Stomach (tissue), 9 donors: ENCODE results near the gene CLCA1. TPM values are rescaled to one million over a fixed set of nuclear protein-coding genes. Genes with fewer than 3 reads are reported as not detected.

Experiments used
- DNase-seq, 2 donors: peaks; one replicate each; pipeline versions ENCODE4 v3.0.0 to v3.0.0-alpha.2; 2013 to 2019
- H3K27ac ChIP-seq, 5 donors: fragments of 200-600 bp in 4 of 5; sonication (generic) in 4 of 5; one replicate each; pipeline ENCODE4 v1.5.1; 2013 to 2019; ENCODE audit warnings: mild to moderate bottlenecking in 1 of 5, moderate library complexity in 1 of 5
- H3K27me3 ChIP-seq, 3 donors: fragments of 200-600 bp; sonication (generic); one replicate each; pipeline ENCODE4 v1.5.1; 2017 to 2019; ENCODE audit warnings: mixed run types in 1 of 3
- H3K36me3 ChIP-seq, 4 donors: fragments of 200-600 bp; sonication (generic); 1 replicate in 3 of 4; 2 replicates in 1 of 4; pipeline ENCODE4 v1.5.1; 2016 to 2019
- H3K4me1 ChIP-seq, 4 donors: fragments of 200-600 bp; sonication (generic); one replicate each; pipeline ENCODE4 v1.5.1; 2016 to 2019
- H3K4me3 ChIP-seq, 4 donors: fragments of 200-600 bp; sonication (generic) in 3 of 4; one replicate each; pipeline ENCODE4 v1.5.1; 2016 to 2019; ENCODE audit warnings: mild to moderate bottlenecking in 1 of 4
- H3K9me3 ChIP-seq, 4 donors: fragments of 200-600 bp; sonication (generic); one replicate each; pipeline ENCODE4 v1.5.1; 2016 to 2019
- EP300 ChIP-seq: sonication (generic); formaldehyde crosslinking; IDR thresholded peaks from one replicate; pipeline ENCODE4 v1.6.1; 2017; ENCODE audit warnings: antibody characterized with exemption
- POLR2A ChIP-seq, 4 donors: fragments of 450-650 bp; IDR thresholded peaks; one replicate each; pipeline ENCODE4 v1.6.1; 2016; ENCODE audit warnings: antibody characterized with exemption in 4 of 4, control low read depth in 2 of 4, mild to moderate bottlenecking in 1 of 4, moderate library complexity in 1 of 4
- POLR2AphosphoS5 ChIP-seq, 3 donors: sonication (generic); formaldehyde crosslinking; IDR thresholded peaks; one replicate each; pipeline ENCODE4 v1.6.1; 2016; ENCODE audit warnings: antibody characterized with exemption in 3 of 3
- WGBS, 5 donors: extraction: QIAGEN DNeasy Blood & Tissue Kit in 3 of 5; methylation state at CpG; one replicate each; pipeline versions ENCODE4 v1.1.5 to v1.1.7; 2013 to 2018; 5-methylcytosine and 5-hydroxymethylcytosine counted together
- intact Hi-C: fragments of 100-400 bp; cut with DNase I; formaldehyde crosslinking; loops from one replicate; pipeline ENCODE4 v1.15.1; 2023; ENCODE audit warnings: low total_unique reads
- polyA plus RNA-seq, 3 donors: library from polyadenylated mRNA; stranded (reverse); fragments of 200-250 nt; gene quantifications; one replicate each; pipeline ENCODE4 v1.2.3, GENCODE V29; 2013
- total RNA-seq, 5 donors: library from RNA; depleted of rRNA; stranded (reverse); fragments of >200 nt; gene quantifications; one replicate each; pipeline versions ENCODE4 v1.1.0 to v1.2.3, GENCODE V29; 2014 to 2016
- TF ChIP-seq, protein P1 (sequence below), 7 experiments: fragments of 450-650 bp in 4 of 7; fragments of 200-600 bp in 3 of 7; sonication (generic) in 3 of 7; IDR thresholded peaks; one replicate each; pipeline ENCODE4 v1.5.1; 2016 to 2019; ENCODE audit warnings: antibody characterized with exemption in 7 of 7, control low read depth in 2 of 7, mild to moderate bottlenecking in 1 of 7
- donor health status: healthy with polysubstance abuse.
- donor health status: Bipolar disorder and iron deficiency.
- donor health status: healthy.

Gene CLCA1
- total and polyA plus RNA-seq, 8 donors, result 0.12 to 89.8 (median 13.0) TPM; not detected in 4

DNA sequence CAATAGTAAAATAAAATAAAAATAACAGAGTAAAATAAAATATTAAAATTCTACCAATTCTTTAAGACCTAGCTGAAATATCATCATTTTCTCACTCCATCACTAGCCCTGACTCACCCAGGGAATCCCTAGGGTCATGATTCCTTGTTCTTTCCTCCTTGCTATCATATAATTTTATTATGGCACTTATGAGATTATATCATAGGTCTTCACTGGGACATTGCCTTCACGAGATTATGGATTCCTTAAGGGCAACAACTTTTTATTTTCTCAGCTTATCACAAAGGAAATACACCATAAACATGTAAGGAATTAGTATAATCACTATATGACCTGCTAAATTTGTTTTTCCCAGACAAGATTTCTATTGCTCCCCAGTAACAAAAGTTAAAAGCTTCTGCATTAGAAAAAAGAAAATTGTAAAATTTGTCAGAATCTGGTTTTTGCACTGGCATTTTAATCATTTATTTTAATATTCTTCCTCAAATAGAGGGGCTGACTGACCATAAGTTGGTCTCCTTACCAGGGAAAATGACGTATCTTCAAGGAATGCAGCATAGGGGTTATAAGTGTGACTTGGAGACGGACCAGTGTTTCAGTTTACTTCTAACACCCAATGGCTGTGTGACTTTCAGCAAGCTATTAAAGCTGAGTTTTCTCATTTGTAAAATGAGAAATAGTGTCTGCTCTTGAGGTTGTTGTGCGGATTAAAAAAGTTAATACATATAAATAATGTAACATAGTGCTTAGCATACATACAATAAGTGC lies 69.4 kb downstream of the CLCA1 start:
- WGBS, 5 donors, result 53 to 63% (median 61%) methylated on average over 4 of the region's 4 CpGs
- intact Hi-C loops, result no loop called here
- TF ChIP-seq, protein P1, sequence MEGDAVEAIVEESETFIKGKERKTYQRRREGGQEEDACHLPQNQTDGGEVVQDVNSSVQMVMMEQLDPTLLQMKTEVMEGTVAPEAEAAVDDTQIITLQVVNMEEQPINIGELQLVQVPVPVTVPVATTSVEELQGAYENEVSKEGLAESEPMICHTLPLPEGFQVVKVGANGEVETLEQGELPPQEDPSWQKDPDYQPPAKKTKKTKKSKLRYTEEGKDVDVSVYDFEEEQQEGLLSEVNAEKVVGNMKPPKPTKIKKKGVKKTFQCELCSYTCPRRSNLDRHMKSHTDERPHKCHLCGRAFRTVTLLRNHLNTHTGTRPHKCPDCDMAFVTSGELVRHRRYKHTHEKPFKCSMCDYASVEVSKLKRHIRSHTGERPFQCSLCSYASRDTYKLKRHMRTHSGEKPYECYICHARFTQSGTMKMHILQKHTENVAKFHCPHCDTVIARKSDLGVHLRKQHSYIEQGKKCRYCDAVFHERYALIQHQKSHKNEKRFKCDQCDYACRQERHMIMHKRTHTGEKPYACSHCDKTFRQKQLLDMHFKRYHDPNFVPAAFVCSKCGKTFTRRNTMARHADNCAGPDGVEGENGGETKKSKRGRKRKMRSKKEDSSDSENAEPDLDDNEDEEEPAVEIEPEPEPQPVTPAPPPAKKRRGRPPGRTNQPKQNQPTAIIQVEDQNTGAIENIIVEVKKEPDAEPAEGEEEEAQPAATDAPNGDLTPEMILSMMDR (IDR thresholded peaks at IDR 0.05), result no peak
- TF ChIP-seq POLR2A (IDR thresholded peaks at IDR 0.05) (no peak), POLR2AphosphoS5 (IDR thresholded peaks at IDR 0.05) (no peak), EP300 (no peak)
- Histone ChIP-seq H3K27ac (no peak overlapping the region), H3K27me3 (no peaks in the 10 kb centered on the region), H3K36me3 (no peaks in the 10 kb centered on the region), H3K4me3 (no peak overlapping the region), H3K9me3 (no peaks in the 10 kb centered on the region), H3K4me1 (no peaks in the 10 kb centered on the region)
- DNase-seq, result no peak

DNA sequence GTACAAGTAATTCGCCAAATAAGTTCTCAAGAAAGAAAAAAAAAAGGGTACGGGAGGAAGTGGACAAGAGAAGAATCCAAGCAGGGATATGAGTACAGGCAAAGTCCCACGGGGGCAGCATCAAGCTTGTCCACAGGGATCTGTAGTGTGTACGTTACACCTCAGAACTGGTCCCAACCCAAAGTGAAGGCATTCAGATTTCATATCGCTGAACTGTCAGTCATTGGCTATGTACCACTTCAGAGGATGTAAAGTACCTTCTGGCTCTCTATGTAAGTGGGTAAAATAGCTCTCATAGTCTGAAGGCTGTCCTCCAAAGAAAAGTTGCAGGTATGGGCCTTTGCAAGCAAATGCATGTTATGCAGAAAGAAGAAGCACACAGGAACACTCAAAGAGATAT lies 70.0 kb downstream of the CLCA1 start:
- H3K9me3 ChIP-seq, result no peaks in the 10 kb centered on the region
- H3K36me3 ChIP-seq, result no peaks in the 10 kb centered on the region
- 66 to 77% (median 75%) methylated on average over 5 of the region's 5 CpGs for WGBS, 5 donors
- no peaks in the 10 kb centered on the region for H3K4me1 ChIP-seq
- no peak for DNase-seq
- no peaks in the 10 kb centered on the region for H3K27me3 ChIP-seq
- H3K4me3 ChIP-seq, result no peak overlapping the region
- no peak overlapping the region for H3K27ac ChIP-seq
- intact Hi-C loops, result no loop called here
- TF ChIP-seq POLR2AphosphoS5 (IDR thresholded peaks at IDR 0.05) (no peak), EP300 (no peak), POLR2A (IDR thresholded peaks at IDR 0.05) (no peak)
- TF ChIP-seq, protein P1 (IDR thresholded peaks at IDR 0.05), result no peak

DNA sequence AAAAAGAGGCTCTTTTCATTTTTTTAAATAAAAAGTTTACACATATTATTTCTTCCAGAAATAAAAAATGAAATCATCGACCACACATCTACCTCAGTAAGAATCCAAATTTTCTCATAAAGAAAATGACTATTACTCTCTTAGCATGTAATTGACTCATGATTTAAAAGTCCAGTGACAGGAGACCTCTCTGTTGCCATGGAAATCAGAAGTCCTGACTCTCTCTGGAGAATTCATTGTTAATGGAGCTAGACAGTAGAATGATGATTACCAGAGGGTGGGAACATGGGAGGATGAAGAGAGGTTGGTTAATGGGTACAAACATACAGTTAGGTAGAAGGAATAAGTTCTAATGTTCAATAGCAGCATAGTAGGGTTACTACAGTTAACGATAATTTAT lies 73.1 kb downstream of the CLCA1 start:
- no peaks in the 10 kb centered on the region for H3K36me3 ChIP-seq
- intact Hi-C loops, result no loop called here
- no peaks in the 10 kb centered on the region for H3K9me3 ChIP-seq
- no peaks in the 10 kb centered on the region for H3K27me3 ChIP-seq
- TF ChIP-seq, protein P1 (IDR thresholded peaks at IDR 0.05), result no peak
- TF ChIP-seq POLR2A (IDR thresholded peaks at IDR 0.05), result no peak
- no peak for TF ChIP-seq EP300
- TF ChIP-seq POLR2AphosphoS5 (IDR thresholded peaks at IDR 0.05), result no peak
- no peak overlapping the region for H3K4me3 ChIP-seq
- no peak overlapping the region for H3K27ac ChIP-seq
- no peaks in the 10 kb centered on the region for H3K4me1 ChIP-seq
- DNase-seq, result no peak
- 84 to 94% (median 94%) methylated on average over 2 of the region's 2 CpGs for WGBS, 5 donors

DNA sequence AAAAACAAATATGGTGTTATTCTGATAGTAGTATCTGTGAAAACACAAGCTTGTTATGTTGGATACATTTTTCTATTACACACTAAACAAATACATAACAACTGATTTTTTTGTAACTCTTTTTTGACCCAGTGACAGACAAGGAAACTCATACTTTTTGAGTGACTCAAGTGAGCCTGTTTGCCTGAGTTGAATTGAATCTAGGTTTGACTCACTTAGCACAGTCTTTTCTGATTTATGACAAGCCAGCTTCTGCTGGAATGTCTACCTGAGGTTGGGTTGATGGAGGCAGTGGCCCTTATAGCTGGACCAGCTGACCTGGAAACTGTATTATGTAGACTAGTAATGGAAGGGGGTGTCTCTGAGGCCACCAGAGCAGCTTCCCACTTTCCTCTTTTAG lies 73.9 kb downstream of the CLCA1 start:
- Histone ChIP-seq H3K36me3 (no peaks in the 10 kb centered on the region), H3K9me3 (no peaks in the 10 kb centered on the region), H3K4me1 (no peaks in the 10 kb centered on the region), H3K27ac (no peak overlapping the region), H3K27me3 (no peaks in the 10 kb centered on the region), H3K4me3 (no peak overlapping the region)
- DNase-seq, result no peak
- TF ChIP-seq, protein P1 (IDR thresholded peaks at IDR 0.05), result no peak
- TF ChIP-seq POLR2A (IDR thresholded peaks at IDR 0.05), result no peak
- no peak for TF ChIP-seq EP300
- TF ChIP-seq POLR2AphosphoS5 (IDR thresholded peaks at IDR 0.05), result no peak
- intact Hi-C loops, result no loop called here
